ENCODE data around the gene WFDC5. TPM values are rescaled to one million over a fixed set of nuclear protein-coding genes. Genes with fewer than 3 reads are reported as not detected.

The WFDC5 gene
- total and polyA plus RNA-seq, 2 experiments from 2014 or later: not detected

DNA sequence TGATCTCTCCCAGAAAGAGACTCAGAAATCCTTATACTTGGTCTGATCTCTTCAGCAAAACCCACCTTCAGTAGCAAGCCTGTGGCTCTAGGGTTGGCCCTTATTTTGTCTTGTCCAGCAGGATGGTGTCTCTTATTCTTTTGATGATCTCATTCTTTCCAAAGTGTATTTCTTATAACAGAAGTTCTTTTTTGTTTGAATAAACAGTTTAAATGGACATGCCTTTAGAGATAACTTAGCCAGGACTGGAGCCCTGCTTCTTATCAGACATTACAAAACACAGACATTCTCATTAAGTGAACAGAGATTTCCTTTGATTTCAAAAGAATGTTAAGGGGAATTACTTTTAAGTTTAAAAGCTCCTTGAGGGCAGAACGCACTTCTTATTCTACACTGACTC lies 45.7 kb downstream of the WFDC5 start (continued):
- TF ChIP-seq, protein P1, sequence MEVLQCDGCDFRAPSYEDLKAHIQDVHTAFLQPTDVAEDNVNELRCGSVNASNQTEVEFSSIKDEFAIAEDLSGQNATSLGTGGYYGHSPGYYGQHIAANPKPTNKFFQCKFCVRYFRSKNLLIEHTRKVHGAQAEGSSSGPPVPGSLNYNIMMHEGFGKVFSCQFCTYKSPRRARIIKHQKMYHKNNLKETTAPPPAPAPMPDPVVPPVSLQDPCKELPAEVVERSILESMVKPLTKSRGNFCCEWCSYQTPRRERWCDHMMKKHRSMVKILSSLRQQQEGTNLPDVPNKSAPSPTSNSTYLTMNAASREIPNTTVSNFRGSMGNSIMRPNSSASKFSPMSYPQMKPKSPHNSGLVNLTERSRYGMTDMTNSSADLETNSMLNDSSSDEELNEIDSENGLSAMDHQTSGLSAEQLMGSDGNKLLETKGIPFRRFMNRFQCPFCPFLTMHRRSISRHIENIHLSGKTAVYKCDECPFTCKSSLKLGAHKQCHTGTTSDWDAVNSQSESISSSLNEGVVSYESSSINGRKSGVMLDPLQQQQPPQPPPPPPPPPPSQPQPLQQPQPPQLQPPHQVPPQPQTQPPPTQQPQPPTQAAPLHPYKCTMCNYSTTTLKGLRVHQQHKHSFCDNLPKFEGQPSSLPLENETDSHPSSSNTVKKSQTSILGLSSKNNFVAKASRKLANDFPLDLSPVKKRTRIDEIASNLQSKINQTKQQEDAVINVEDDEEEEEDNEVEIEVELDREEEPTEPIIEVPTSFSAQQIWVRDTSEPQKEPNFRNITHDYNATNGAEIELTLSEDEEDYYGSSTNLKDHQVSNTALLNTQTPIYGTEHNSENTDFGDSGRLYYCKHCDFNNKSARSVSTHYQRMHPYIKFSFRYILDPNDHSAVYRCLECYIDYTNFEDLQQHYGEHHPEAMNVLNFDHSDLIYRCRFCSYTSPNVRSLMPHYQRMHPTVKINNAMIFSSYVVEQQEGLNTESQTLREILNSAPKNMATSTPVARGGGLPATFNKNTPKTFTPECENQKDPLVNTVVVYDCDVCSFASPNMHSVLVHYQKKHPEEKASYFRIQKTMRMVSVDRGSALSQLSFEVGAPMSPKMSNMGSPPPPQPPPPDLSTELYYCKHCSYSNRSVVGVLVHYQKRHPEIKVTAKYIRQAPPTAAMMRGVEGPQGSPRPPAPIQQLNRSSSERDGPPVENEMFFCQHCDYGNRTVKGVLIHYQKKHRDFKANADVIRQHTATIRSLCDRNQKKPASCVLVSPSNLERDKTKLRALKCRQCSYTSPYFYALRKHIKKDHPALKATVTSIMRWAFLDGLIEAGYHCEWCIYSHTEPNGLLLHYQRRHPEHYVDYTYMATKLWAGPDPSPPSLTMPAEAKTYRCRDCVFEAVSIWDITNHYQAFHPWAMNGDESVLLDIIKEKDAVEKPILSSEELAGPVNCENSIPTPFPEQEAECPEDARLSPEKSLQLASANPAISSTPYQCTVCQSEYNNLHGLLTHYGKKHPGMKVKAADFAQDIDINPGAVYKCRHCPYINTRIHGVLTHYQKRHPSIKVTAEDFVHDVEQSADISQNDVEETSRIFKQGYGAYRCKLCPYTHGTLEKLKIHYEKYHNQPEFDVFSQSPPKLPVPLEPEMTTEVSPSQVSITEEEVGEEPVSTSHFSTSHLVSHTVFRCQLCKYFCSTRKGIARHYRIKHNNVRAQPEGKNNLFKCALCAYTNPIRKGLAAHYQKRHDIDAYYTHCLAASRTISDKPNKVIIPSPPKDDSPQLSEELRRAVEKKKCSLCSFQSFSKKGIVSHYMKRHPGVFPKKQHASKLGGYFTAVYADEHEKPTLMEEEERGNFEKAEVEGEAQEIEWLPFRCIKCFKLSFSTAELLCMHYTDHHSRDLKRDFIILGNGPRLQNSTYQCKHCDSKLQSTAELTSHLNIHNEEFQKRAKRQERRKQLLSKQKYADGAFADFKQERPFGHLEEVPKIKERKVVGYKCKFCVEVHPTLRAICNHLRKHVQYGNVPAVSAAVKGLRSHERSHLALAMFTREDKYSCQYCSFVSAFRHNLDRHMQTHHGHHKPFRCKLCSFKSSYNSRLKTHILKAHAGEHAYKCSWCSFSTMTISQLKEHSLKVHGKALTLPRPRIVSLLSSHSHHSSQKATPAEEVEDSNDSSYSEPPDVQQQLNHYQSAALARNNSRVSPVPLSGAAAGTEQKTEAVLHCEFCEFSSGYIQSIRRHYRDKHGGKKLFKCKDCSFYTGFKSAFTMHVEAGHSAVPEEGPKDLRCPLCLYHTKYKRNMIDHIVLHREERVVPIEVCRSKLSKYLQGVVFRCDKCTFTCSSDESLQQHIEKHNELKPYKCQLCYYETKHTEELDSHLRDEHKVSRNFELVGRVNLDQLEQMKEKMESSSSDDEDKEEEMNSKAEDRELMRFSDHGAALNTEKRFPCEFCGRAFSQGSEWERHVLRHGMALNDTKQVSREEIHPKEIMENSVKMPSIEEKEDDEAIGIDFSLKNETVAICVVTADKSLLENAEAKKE (CRISPR knock-in tag; IDR thresholded peaks at IDR 0.05): no peak

DNA sequence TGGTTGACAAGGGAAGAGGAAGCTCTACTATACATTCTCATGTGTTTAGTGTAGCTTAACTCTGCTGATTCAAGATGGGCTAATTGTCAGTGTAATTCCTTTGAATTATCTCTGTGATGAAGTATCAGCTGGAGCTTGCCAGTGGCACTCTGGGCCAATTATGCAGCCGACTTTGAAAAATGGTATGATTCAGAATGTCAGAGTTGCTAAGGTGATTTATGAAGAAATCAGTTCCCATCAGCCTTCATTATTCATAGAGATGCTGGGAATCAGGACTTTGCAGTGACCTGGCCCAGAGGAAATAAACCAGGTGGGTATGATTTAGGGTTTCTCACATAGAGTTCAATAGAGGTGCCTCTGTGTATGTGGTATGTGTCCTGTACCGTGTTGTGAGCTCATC lies 47.4 kb downstream of the WFDC5 start:
- H2AFZ ChIP-seq: no peak overlapping the region
- no peaks in the 10 kb centered on the region for H3K27me3 ChIP-seq (ENCODE audit: insufficient read depth)
- H3K9me3 Mint-ChIP-seq: no peaks in the 10 kb centered on the region
- peaks cover 6% of the 10 kb centered on the region; the same call in 2 of the 3 replicates for H3K36me3 Mint-ChIP-seq (ENCODE audit: low read depth)
- H3K4me2 ChIP-seq: no peak overlapping the region
- no peak overlapping the region for H3K4me3 Mint-ChIP-seq
- peaks cover 15% of the 10 kb centered on the region; the same call in 1 of the 2 replicates for H3K79me2 ChIP-seq (replicated peaks; ENCODE audit: insufficient read depth)
- H3K36me3 ChIP-seq (ENCODE audit: insufficient read depth): no peaks in the 10 kb centered on the region
- no peak overlapping the region for H3K27ac ChIP-seq (ENCODE audit: low read depth)
- H3K4me1 ChIP-seq (ENCODE audit: insufficient read depth): no peaks in the 10 kb centered on the region
- H3K27ac Mint-ChIP-seq: no peak overlapping the region
- no peaks in the 10 kb centered on the region for H3K9me2 ChIP-seq (ENCODE audit: insufficient read depth)
- no peak overlapping the region for H3K4me3 ChIP-seq
- peaks cover 14% of the 10 kb centered on the region; the same call in 1 of the 2 replicates for H4K20me1 ChIP-seq (replicated peaks; ENCODE audit: insufficient read depth)
- peaks cover 4% of the 10 kb centered on the region for H3K4me1 Mint-ChIP-seq
- ATAC-seq (no peak), DNase-seq (ENCODE audit: low spot score) (no peak)
- H3K27me3 Mint-ChIP-seq (ENCODE audit: insufficient read depth, low read depth, poor library complexity): no peaks in the 10 kb centered on the region
- H3F3A ChIP-seq (replicated peaks; ENCODE audit: low read depth): no peaks in the 10 kb centered on the region
- TF ChIP-seq NANOG (IDR thresholded peaks at IDR 0.05; ENCODE audit: borderline replicate concordance): no peak
- TF ChIP-seq, protein P2, sequence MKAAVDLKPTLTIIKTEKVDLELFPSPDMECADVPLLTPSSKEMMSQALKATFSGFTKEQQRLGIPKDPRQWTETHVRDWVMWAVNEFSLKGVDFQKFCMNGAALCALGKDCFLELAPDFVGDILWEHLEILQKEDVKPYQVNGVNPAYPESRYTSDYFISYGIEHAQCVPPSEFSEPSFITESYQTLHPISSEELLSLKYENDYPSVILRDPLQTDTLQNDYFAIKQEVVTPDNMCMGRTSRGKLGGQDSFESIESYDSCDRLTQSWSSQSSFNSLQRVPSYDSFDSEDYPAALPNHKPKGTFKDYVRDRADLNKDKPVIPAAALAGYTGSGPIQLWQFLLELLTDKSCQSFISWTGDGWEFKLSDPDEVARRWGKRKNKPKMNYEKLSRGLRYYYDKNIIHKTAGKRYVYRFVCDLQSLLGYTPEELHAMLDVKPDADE (IDR thresholded peaks at IDR 0.05): no peak
- TF ChIP-seq EZH2 (IDR thresholded peaks at IDR 0.05; ENCODE audit: low read depth, unreplicated experiment): no peak
- TF ChIP-seq, protein P3, sequence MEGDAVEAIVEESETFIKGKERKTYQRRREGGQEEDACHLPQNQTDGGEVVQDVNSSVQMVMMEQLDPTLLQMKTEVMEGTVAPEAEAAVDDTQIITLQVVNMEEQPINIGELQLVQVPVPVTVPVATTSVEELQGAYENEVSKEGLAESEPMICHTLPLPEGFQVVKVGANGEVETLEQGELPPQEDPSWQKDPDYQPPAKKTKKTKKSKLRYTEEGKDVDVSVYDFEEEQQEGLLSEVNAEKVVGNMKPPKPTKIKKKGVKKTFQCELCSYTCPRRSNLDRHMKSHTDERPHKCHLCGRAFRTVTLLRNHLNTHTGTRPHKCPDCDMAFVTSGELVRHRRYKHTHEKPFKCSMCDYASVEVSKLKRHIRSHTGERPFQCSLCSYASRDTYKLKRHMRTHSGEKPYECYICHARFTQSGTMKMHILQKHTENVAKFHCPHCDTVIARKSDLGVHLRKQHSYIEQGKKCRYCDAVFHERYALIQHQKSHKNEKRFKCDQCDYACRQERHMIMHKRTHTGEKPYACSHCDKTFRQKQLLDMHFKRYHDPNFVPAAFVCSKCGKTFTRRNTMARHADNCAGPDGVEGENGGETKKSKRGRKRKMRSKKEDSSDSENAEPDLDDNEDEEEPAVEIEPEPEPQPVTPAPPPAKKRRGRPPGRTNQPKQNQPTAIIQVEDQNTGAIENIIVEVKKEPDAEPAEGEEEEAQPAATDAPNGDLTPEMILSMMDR (conservative IDR thresholded peaks at IDR 0.05; ENCODE audit: low read depth in 2 of 2): no peak
- TF ChIP-seq CREB1 (CRISPR knock-in tag; IDR thresholded peaks at IDR 0.05; ENCODE audit: low read depth): no peak
- TF ChIP-seq, protein P1 (CRISPR knock-in tag; IDR thresholded peaks at IDR 0.05): no peak
